CD4-positive, alpha-beta T cell (primary cell): ENCODE data around the gene DUOX1. TPM values are rescaled to one million over a fixed set of nuclear protein-coding genes. Genes with fewer than 3 reads are reported as not detected.

Experiments
- ATAC-seq: fragments of 200-7000 bp; cut with Tn5 transposase; one replicate; pipeline ENCODE4 v1.10.0; 2022; ENCODE audit warnings: mild to moderate bottlenecking; ENCODE audit not compliant: poor library complexity
- CTCF ChIA-PET: fragments of 350-600 bp; sonication (Branson Sonifier 250); formaldehyde crosslinking; loops from one replicate; lab custom pipeline; 2021; ENCODE audit warnings: antibody characterized with exemption, inconsistent platforms; lab: Charles Lee
- POLR2A ChIA-PET: fragments of 350-600 bp; sonication (Branson Sonifier 250); formaldehyde crosslinking; loops from one replicate; lab custom pipeline; 2021; ENCODE audit warnings: antibody characterized with exemption, inconsistent platforms; lab: Charles Lee
- DNase-seq, 14 experiments: peaks; one replicate each; pipeline ENCODE4 v3.0.0-alpha.2; 2013 to 2020; ENCODE audit warnings: mixed read lengths in 2 of 14
- H3K27ac ChIP-seq, 2 donors: one replicate each; pipeline versions ENCODE4 v1.5.1 to v1.7.0; 2013; ENCODE audit warnings: low read length in 2 of 2, low read depth in 1 of 2, mild to moderate bottlenecking in 1 of 2
- H3K27me3 ChIP-seq, 2 experiments: 1 replicate in 1 of 2; 2 replicates in 1 of 2; pipeline versions ENCODE4 v1.6.1 to v1.7.0; 2013; ENCODE audit warnings: low read length in 2 of 2, control low read depth in 1 of 2, mild to moderate bottlenecking in 1 of 2, moderate library complexity in 1 of 2; ENCODE audit not compliant: insufficient read depth in 2 of 2, control insufficient read depth in 1 of 2
- H3K36me3 ChIP-seq: one replicate; pipeline ENCODE4 v1.6.1; 2013; ENCODE audit warnings: low read length, control low read depth; ENCODE audit not compliant: insufficient read depth
- H3K4me1 ChIP-seq: one replicate; pipeline ENCODE4 v1.6.1; 2013; ENCODE audit warnings: low read length, control low read depth; ENCODE audit not compliant: insufficient read depth
- H3K4me3 ChIP-seq: one replicate; pipeline ENCODE4 v1.5.1; 2013; ENCODE audit warnings: mild to moderate bottlenecking, low read length, moderate library complexity
- H3K9me3 ChIP-seq, 2 experiments: 1 replicate in 1 of 2; 2 replicates in 1 of 2; pipeline versions ENCODE4 v1.6.1 to v1.7.0; 2013; ENCODE audit warnings: low read length in 2 of 2, mild to moderate bottlenecking in 2 of 2, control low read depth in 1 of 2, moderate library complexity in 1 of 2; ENCODE audit not compliant: control insufficient read depth in 1 of 2, insufficient read depth in 1 of 2
- H3K27ac Mint-ChIP-seq: one replicate; pipeline ENCODE4 v1.8.0; 2020; ENCODE audit warnings: mixed read lengths
- H3K27me3 Mint-ChIP-seq: one replicate; pipeline ENCODE4 v1.8.0; 2021; ENCODE audit warnings: mixed read lengths
- H3K36me3 Mint-ChIP-seq: one replicate; pipeline ENCODE4 v1.8.0; 2021; ENCODE audit warnings: low read depth, mixed read lengths
- H3K4me1 Mint-ChIP-seq: one replicate; pipeline ENCODE4 v1.8.0; 2021; ENCODE audit warnings: low read depth, mixed read lengths
- H3K4me3 Mint-ChIP-seq: one replicate; pipeline ENCODE4 v1.8.0; 2020; ENCODE audit warnings: mild to moderate bottlenecking, mixed read lengths
- H3K9me3 Mint-ChIP-seq: one replicate; pipeline ENCODE4 v1.8.0; 2020; ENCODE audit warnings: mixed read lengths
- intact Hi-C, 2 experiments: fragments of 100-400 bp; cut with DNase I in 1 of 2; cut with micrococcal nuclease in 1 of 2; formaldehyde crosslinking; loops; one replicate each; pipeline versions ENCODE4 v1.15.1 to v1.9.0; 2023 to 2025; cut with DNase I, micrococcal nuclease
- total RNA-seq, 174 experiments: library from RNA in 2 of 174; stranded (reverse) in 2 of 174; gene quantifications; one replicate each; pipeline ENCODE4 v1.2.3 and lab custom pipeline; 2021 to 2026
- TF ChIP-seq, protein P1 (sequence below): fragments of 200-600 bp; IDR thresholded peaks from one replicate; pipeline ENCODE4 v1.8.0; 2022; ENCODE audit warnings: antibody characterized with exemption, mild to moderate bottlenecking

The DUOX1 gene
- total RNA-seq, 2 experiments from 2014 or later = 0.17 to 0.25 TPM

DNA sequence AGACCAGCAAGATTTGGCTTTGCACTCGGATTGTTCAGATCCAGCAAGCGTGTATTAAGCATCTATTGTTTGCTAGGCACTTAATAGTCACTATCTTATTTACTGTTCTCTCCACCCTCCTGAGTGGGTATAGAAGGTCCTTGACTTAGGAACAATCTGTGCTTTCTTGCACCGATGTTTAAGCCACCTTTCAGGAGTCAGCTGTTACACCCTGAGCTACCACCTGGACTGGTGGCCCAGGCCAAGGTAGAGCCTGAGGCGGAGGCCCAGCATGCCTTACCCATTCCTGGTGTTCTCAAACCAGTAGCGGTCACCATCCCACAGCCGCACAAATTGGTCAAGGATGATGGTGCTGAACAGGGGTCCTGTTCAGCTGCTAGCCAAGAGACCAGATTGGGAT, 10.0 kb downstream of the DUOX1 start:
- no peak overlapping the region for H3K27ac ChIP-seq
- ATAC-seq (no peak), DNase-seq (no peak)
- Mint-ChIP-seq H3K27me3 (peaks cover 18% of the 10 kb centered on the region), H3K27ac (no peak overlapping the region), H3K4me3 (no peak overlapping the region), H3K36me3 (no peaks in the 10 kb centered on the region), H3K4me1 (peaks cover 9% of the 10 kb centered on the region), H3K9me3 (no peaks in the 10 kb centered on the region)
- no peaks in the 10 kb centered on the region for H3K36me3 ChIP-seq
- H3K27me3 ChIP-seq = peaks cover 14 to 18% of the 10 kb centered on the region in 2 experiments
- H3K4me3 ChIP-seq = no peak overlapping the region
- intact Hi-C loops = no loop called here
- H3K9me3 ChIP-seq = no peaks in the 10 kb centered on the region
- peaks cover 15% of the 10 kb centered on the region for H3K4me1 ChIP-seq
- POLR2A ChIA-PET = no interaction called here
- CTCF ChIA-PET = no interaction called here
- TF ChIP-seq, protein P1, sequence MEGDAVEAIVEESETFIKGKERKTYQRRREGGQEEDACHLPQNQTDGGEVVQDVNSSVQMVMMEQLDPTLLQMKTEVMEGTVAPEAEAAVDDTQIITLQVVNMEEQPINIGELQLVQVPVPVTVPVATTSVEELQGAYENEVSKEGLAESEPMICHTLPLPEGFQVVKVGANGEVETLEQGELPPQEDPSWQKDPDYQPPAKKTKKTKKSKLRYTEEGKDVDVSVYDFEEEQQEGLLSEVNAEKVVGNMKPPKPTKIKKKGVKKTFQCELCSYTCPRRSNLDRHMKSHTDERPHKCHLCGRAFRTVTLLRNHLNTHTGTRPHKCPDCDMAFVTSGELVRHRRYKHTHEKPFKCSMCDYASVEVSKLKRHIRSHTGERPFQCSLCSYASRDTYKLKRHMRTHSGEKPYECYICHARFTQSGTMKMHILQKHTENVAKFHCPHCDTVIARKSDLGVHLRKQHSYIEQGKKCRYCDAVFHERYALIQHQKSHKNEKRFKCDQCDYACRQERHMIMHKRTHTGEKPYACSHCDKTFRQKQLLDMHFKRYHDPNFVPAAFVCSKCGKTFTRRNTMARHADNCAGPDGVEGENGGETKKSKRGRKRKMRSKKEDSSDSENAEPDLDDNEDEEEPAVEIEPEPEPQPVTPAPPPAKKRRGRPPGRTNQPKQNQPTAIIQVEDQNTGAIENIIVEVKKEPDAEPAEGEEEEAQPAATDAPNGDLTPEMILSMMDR = no peak

DNA sequence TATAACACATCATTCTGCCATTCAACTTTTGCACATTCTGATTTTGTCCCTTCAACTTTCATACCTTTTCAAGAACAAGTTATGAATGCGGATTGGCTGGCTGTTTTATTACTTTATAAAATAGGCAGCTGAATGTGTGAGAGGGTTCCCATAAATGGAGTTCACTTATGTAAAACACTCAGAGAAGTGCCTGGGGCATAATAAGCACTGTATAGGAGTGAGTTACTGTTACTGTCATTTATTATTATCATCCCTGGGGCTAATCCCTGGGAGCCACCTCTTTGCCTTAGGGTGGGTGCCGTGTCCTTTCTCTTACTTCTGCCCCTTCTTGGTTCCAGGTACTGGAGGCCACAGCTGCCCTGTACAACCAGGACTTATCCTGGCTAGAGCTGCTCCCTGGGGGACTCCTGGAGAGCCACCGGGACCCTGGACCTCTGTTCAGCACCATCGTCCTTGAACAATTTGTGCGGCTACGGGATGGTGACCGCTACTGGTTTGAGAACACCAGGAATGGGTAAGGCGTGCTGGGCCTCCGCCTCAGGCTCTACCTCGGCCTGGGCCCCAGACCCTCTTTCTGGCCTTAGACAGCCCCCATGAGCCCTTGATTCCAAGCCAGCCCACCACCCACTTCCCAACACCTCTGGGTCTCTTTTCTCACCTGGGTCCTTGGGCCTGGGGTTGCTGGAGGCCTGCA, 10.9 kb downstream of the DUOX1 start:
- POLR2A ChIA-PET = no interaction called here
- Mint-ChIP-seq H3K9me3 (no peaks in the 10 kb centered on the region), H3K36me3 (no peaks in the 10 kb centered on the region), H3K4me3 (no peak overlapping the region), H3K4me1 (peaks cover 7% of the 10 kb centered on the region), H3K27me3 (peaks cover 15% of the 10 kb centered on the region), H3K27ac (no peak overlapping the region)
- intact Hi-C loops = no loop called here
- peaks cover 11 to 14% of the 10 kb centered on the region in 2 experiments for H3K27me3 ChIP-seq
- H3K4me3 ChIP-seq = no peak overlapping the region
- H3K4me1 ChIP-seq = peaks cover 8% of the 10 kb centered on the region
- no peak overlapping the region for H3K27ac ChIP-seq
- no peaks in the 10 kb centered on the region for H3K9me3 ChIP-seq
- ATAC-seq (no peak), DNase-seq (no peak)
- TF ChIP-seq, protein P1 = no peak
- CTCF ChIA-PET = interaction anchor here (0.8 kb wide), 1 partner anchor 23 kb away, joined by 3 read pairs; no protein-coding TSS in a partner anchor
- no peaks in the 10 kb centered on the region for H3K36me3 ChIP-seq

- Histone ChIP-seq H3K9me3 (no peaks in the 10 kb centered on the region), H3K4me3 (no peak overlapping the region), H3K36me3 (no peaks in the 10 kb centered on the region), H3K27me3 (peaks cover 6 to 8% of the 10 kb centered on the region in 2 experiments), H3K27ac (no peak overlapping the region), H3K4me1 (peaks cover 2% of the 10 kb centered on the region)
- Mint-ChIP-seq H3K27me3 (peaks cover 10% of the 10 kb centered on the region), H3K27ac (no peak overlapping the region), H3K9me3 (no peaks in the 10 kb centered on the region), H3K4me3 (no peak overlapping the region), H3K36me3 (no peaks in the 10 kb centered on the region), H3K4me1 (peaks cover 2% of the 10 kb centered on the region)
- CTCF ChIA-PET = no interaction called here
- no peak for DNase-seq
- POLR2A ChIA-PET = no interaction called here
- no peak for ATAC-seq
- intact Hi-C loops = no loop called here
- TF ChIP-seq, protein P1 = no peak
These were observed 11.6 kb downstream of the DUOX1 start for GRCh38 chr15:45141386-45141785.
